Measurements from ENCODE around the gene APOH.

DNA sequence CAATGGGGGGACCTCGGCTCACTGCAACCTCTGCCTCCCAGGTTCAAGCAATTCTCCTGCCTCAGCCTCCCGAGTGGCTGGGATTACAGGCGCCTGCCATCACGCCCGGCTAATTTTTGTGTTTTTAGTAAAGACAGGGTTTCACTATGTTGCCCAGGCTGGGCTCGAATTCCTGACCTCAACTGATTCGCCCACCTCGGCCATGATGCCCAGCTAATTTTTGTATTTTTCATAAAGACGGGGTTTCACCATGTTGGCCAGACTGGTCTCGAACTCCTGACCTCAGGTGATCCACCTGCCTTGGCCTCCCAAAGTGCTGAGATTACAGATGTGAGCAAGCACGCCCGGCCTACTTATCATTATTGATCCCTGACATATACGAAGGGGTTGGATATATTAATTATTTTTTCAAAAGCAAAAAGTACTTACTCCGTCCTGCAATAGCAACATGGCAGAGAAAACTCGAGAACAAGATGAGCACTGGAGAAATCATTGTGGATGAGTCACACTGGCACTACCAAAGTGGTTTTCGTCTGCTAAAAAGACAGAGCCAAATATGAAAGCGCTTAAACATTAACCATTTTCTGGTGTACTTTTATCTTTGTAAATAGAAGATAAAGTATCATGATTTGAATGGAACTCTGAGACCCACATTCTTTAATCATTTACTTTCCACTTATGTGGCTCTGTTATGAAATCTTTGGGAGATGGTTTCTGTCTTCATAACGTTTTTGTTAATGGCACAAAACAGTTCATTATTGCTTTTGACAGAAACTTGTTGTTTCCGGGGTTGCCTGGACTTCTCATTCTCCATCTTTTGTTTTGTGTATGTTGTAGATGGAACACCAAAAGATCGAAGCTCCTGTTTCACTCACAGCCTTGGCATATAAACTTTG lies at the start of gene APOH:
- TF ChIP-seq POLR2A (IDR thresholded peaks at IDR 0.05; ENCODE audit: control extremely low read depth in 1 of 2, low read depth in 2 of 2, low read length in 2 of 2) (no peak), TAF1 (IDR thresholded peaks at IDR 0.05; ENCODE audit: low read depth, low read length) (no peak), CREB1 (IDR thresholded peaks at IDR 0.05) (no peak), CBX8 (IDR thresholded peaks at IDR 0.05; ENCODE audit: borderline replicate concordance, low read depth, low read length) (no peak), FOSL1 (IDR thresholded peaks at IDR 0.05; ENCODE audit: insufficient read depth, low read depth, low read length) (no peak), JUN (IDR thresholded peaks at IDR 0.05; ENCODE audit: low read depth, low read length) (no peak)
- TF ChIP-seq, protein P1, sequence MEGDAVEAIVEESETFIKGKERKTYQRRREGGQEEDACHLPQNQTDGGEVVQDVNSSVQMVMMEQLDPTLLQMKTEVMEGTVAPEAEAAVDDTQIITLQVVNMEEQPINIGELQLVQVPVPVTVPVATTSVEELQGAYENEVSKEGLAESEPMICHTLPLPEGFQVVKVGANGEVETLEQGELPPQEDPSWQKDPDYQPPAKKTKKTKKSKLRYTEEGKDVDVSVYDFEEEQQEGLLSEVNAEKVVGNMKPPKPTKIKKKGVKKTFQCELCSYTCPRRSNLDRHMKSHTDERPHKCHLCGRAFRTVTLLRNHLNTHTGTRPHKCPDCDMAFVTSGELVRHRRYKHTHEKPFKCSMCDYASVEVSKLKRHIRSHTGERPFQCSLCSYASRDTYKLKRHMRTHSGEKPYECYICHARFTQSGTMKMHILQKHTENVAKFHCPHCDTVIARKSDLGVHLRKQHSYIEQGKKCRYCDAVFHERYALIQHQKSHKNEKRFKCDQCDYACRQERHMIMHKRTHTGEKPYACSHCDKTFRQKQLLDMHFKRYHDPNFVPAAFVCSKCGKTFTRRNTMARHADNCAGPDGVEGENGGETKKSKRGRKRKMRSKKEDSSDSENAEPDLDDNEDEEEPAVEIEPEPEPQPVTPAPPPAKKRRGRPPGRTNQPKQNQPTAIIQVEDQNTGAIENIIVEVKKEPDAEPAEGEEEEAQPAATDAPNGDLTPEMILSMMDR (IDR thresholded peaks at IDR 0.05; ENCODE audit: control extremely low read depth in 1 of 3, insufficient read depth in 1 of 3, low read depth in 1 of 3, low read length in 3 of 3) = no peak

All from H1 (cell line).